Choroid plexus epithelial cell (primary cell): ENCODE results near the gene KIRREL3.

Source experiments
- DNase-seq: peaks from one replicate; pipeline ENCODE4 v3.0.0-alpha.2; 2010; ENCODE audit warnings: low read depth
- H3K4me3 ChIP-seq: 2 replicates; pipeline ENCODE4 v1.5.1; 2011; ENCODE audit warnings: low read depth, mild to moderate bottlenecking, control low read depth, low read length, moderate library complexity
- CTCF ChIP-seq: conservative IDR thresholded peaks from 2 replicates; pipeline ENCODE4 v1.5.1; 2011; ENCODE audit warnings: low read depth, mild to moderate bottlenecking, control low read depth, inconsistent platforms, low read length, moderate library complexity

Gene KIRREL3

GRCh38 chr11:126747315-126747714 is 253.3 kb downstream of the KIRREL3 start:
- no peak overlapping the region for H3K4me3 ChIP-seq
- DNase-seq: no peak
- no peak for TF ChIP-seq CTCF

GRCh38 chr11:126746443-126746842 is 254.1 kb downstream of the KIRREL3 start:
- no peak for DNase-seq
- TF ChIP-seq CTCF: no peak

GRCh38 chr11:126744699-126745098 is 255.9 kb downstream of the KIRREL3 start:
- no peak overlapping the region for H3K4me3 ChIP-seq
- no peak for DNase-seq
- no peak for TF ChIP-seq CTCF

More at GRCh38 chr11:126746443-126746842, 254.1 kb downstream of the KIRREL3 start:
- H3K4me3 ChIP-seq: no peak overlapping the region

GRCh38 chr11:126743628-126744027 is 256.9 kb downstream of the KIRREL3 start:
- no peak for TF ChIP-seq CTCF
- DNase-seq: no peak
- H3K4me3 ChIP-seq: no peak overlapping the region

- no peak for DNase-seq
- no peak for TF ChIP-seq CTCF
- no peak overlapping the region for H3K4me3 ChIP-seq
Observed at GRCh38 chr11:126742582-126742981, 258.0 kb downstream of the KIRREL3 start.

GRCh38 chr11:126740846-126741245 is 259.7 kb downstream of the KIRREL3 start:
- no peak for TF ChIP-seq CTCF
- no peak for DNase-seq
- no peak overlapping the region for H3K4me3 ChIP-seq

GRCh38 chr11:126739499-126740145 is 260.9 kb downstream of the KIRREL3 start:
- TF ChIP-seq CTCF: no peak
- no peak for DNase-seq
- H3K4me3 ChIP-seq: no peak overlapping the region
